GM06990 (cell line): ENCODE results near the gene PRSS48.

Source experiments
- DNase-seq: peaks from one replicate; pipeline ENCODE4 v3.0.0-alpha.2; 2011; ENCODE audit not compliant: insufficient read length; ENCODE audit errors: extremely low read depth
- H3K27me3 ChIP-seq: replicated peaks from 2 replicates; pipeline ENCODE4 v1.6.0; 2011; ENCODE audit warnings: low read length; ENCODE audit not compliant: control insufficient read depth, insufficient read depth
- H3K36me3 ChIP-seq: 2 replicates; pipeline ENCODE4 v1.5.1; 2011; ENCODE audit warnings: low read length; ENCODE audit not compliant: control insufficient read depth, insufficient read depth
- H3K4me3 ChIP-seq: replicated peaks from 2 replicates; pipeline ENCODE4 v1.5.1; 2011; ENCODE audit warnings: low read depth, mild to moderate bottlenecking, control low read depth, low read length
- TF ChIP-seq, protein P1 (sequence below): IDR thresholded peaks from 2 replicates; pipeline ENCODE4 v1.5.1; 2011; ENCODE audit warnings: low read length, control low read depth, mild to moderate bottlenecking, inconsistent platforms; ENCODE audit not compliant: insufficient read depth, poor library complexity, severe bottlenecking

The PRSS48 gene

DNA sequence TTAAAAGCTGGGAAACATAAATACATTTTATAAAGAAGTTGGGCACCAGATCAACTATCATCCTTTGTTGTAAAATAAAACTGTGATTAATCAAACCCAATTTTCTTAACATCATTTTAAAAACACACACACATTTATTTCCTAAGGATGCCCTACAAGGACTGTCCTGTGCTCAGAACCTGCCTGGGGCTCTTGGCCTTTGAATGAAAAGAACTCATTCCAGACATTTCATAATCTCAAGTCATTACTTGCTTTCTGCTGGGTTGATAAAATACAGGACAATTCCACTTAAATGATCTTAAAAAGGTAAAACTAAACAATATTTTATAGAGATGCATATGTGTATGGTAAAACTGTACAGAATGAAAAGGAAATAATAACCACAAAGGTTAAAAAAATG is 45.6 kb downstream of the PRSS48 start:
- Histone ChIP-seq H3K27me3 (no peaks in the 10 kb centered on the region), H3K4me3 (no peak overlapping the region), H3K36me3 (no peaks in the 10 kb centered on the region)
- DNase-seq = no peak
- TF ChIP-seq, protein P1, sequence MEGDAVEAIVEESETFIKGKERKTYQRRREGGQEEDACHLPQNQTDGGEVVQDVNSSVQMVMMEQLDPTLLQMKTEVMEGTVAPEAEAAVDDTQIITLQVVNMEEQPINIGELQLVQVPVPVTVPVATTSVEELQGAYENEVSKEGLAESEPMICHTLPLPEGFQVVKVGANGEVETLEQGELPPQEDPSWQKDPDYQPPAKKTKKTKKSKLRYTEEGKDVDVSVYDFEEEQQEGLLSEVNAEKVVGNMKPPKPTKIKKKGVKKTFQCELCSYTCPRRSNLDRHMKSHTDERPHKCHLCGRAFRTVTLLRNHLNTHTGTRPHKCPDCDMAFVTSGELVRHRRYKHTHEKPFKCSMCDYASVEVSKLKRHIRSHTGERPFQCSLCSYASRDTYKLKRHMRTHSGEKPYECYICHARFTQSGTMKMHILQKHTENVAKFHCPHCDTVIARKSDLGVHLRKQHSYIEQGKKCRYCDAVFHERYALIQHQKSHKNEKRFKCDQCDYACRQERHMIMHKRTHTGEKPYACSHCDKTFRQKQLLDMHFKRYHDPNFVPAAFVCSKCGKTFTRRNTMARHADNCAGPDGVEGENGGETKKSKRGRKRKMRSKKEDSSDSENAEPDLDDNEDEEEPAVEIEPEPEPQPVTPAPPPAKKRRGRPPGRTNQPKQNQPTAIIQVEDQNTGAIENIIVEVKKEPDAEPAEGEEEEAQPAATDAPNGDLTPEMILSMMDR = no peak

DNA sequence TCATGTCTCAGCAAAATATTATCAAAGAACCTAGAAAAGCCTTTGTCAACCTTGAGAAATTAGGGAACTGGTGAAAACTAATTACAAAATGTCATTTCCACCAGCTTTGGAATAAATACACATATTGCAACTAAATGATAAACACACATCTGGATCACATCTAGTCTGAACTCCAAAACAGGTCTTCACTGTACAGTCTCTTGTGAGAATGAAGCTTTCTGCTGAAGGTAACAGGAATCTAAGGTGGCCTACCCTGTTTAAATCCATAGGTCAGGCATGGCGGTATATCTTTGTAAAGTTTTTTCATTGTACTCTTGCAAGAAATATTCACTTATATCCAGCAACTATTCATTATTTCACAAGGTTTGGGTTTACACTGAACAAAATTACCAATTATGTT is 46.7 kb downstream of the PRSS48 start:
- H3K27me3 ChIP-seq = no peaks in the 10 kb centered on the region; the same call in 1 of the 2 replicates
- no peak overlapping the region for H3K4me3 ChIP-seq
- no peak for DNase-seq
- TF ChIP-seq, protein P1 = no peak
- H3K36me3 ChIP-seq = no peaks in the 10 kb centered on the region

DNA sequence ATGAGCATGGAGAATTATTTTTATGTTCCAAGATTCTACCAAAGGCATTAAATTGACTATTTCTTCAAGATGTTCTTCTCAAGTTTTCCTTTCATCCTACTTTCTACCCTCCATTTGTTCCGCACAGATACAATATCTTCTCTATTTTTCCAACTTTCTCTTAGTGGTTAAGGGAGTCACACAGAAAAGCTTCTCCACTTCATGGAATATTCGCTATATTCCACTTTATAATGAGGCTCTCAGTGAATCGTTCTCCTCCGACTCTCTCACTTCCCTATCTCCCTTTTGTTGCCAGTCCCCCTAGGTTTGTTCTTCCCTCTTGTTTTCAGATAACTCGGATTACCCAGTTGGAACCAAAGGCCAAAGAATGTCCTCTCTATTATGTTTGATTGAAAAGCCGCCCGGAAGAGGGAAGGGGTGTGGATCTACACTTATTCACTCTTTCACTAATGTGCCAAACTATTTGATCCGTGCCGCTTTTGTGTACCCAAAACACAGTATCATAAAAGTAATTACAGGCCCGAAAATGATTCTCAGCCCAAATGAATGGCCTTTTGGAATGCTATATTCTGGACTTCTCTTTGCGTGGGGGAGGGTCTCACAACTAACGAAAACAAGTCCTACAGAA is 47.3 kb downstream of the PRSS48 start:
- no peak overlapping the region for H3K4me3 ChIP-seq
- no peak for DNase-seq
- no peaks in the 10 kb centered on the region; the same call in 1 of the 2 replicates for H3K27me3 ChIP-seq
- no peaks in the 10 kb centered on the region for H3K36me3 ChIP-seq
- TF ChIP-seq, protein P1 = no peak

DNA sequence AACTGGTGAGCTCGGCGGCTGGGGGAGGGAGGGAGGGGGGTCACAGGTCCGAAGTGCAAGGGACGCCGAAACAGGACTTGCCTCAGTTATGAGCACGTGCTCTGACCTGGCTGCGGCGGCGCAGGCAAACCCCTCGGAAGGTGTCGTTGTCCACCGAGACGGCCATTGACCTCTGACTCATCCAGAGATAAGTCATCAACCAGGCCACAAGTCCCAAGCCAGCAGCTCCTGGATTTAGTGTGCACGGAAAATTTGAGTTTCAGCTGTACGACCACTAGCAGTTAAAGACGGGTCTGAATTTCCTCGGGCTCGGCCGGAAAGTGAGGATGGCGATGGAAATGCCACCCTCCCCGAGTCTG is 47.8 kb downstream of the PRSS48 start:
- H3K36me3 ChIP-seq = no peaks in the 10 kb centered on the region
- TF ChIP-seq, protein P1 = no peak
- DNase-seq = no peak
- no peaks in the 10 kb centered on the region; the same call in 1 of the 2 replicates for H3K27me3 ChIP-seq
- no peak overlapping the region for H3K4me3 ChIP-seq

DNA sequence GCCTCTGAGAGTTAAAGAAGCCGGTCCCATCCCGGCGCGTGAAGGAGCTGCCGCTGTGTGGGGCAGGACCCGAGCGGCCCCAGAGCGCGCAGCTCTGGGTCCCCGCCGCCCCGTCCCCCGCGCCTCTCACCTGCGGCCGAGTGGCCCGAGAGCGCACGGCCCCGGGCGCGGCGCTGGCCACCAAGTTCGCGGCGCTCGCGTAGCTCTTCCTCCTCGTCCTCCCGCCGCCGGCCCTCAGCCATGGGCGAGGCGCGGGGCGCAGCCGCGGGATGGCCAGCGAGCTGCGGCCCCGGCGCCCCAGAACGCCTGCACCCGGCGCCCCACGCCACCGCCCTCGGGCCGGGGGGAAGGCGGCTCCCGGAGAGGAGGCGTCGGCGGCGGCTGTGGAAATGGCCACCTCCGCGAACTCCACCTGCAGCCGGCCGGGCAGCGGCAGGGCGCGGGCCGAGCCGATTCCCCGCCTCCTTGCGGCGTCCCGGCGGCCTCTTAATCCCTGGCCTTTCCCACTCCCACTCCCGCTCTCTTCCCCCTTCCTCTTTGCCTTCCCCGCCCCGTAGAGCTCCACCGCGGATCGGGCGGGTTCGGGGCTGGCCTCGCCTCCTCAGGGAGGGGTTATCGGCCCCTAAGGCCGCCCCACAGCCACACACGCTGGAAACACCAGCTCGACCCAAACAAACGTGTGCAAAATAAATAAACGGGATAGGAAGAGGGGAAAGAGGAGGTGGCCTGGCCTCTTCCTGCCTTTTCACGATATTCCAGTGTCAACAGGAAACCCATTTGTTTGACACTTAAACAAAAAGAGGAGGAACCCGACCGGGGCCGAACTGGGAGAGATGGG is 48.4 kb downstream of the PRSS48 start, which contains the start of gene SH3D19:
SH3D19 (minus strand) TSS at position 495 of the 838 bp plus-strand sequence; CDS start at position 242, 253 bp downstream.
- H3K27me3 ChIP-seq = no peaks in the 10 kb centered on the region; the same call in 1 of the 2 replicates
- H3K36me3 ChIP-seq = no peaks in the 10 kb centered on the region
- no peak within 1 kb of the TSS for H3K4me3 ChIP-seq
- TF ChIP-seq, protein P1 = no peak
- DNase-seq = no peak
